Upper lobe of left lung (tissue), 6 donors: Measurements from ENCODE around the gene B3GNT8. TPM values are rescaled to one million over a fixed set of nuclear protein-coding genes. Genes with fewer than 3 reads are reported as not detected.

Experiments used
- ATAC-seq, 2 donors: fragments of 200-7000 bp; cut with Tn5 transposase; one replicate each; pipeline ENCODE4 v1.9.1; 2022; ENCODE audit warnings: mild to moderate bottlenecking in 2 of 2, moderate library complexity in 2 of 2; ENCODE audit not compliant: low FRiP score in 2 of 2
- DNase-seq, 2 donors: peaks; one replicate each; pipeline ENCODE4 v3.0.0-alpha.2; 2019 to 2020
- H3K27ac ChIP-seq, 4 donors: fragments of 200-600 bp; sonication (generic); one replicate each; pipeline ENCODE4 v1.5.1; 2016 to 2019
- H3K27me3 ChIP-seq, 4 donors: fragments of 200-600 bp; sonication (generic); one replicate each; pipeline ENCODE4 v1.5.1; 2017 to 2019
- H3K36me3 ChIP-seq, 4 donors: fragments of 200-600 bp; sonication (generic); one replicate each; pipeline ENCODE4 v1.5.1; 2016 to 2019
- H3K4me1 ChIP-seq, 4 donors: fragments of 200-600 bp; sonication (generic); one replicate each; pipeline ENCODE4 v1.5.1; 2018 to 2019
- H3K4me3 ChIP-seq, 4 donors: fragments of 200-600 bp; sonication (generic); one replicate each; pipeline ENCODE4 v1.5.1; 2017 to 2019; ENCODE audit warnings: mild to moderate bottlenecking in 2 of 4, moderate library complexity in 1 of 4
- H3K9me3 ChIP-seq, 4 donors: fragments of 200-600 bp; sonication (generic); one replicate each; pipeline ENCODE4 v1.5.1; 2018 to 2019
- EP300 ChIP-seq, 4 donors: sonication (generic); formaldehyde crosslinking; IDR thresholded peaks; one replicate each; pipeline ENCODE4 v1.5.1; 2017; ENCODE audit warnings: antibody characterized with exemption in 4 of 4, control low read depth in 2 of 4
- POLR2A ChIP-seq, 4 donors: fragments of 450-650 bp; IDR thresholded peaks; one replicate each; pipeline ENCODE4 v1.5.1; 2016 to 2017; ENCODE audit warnings: antibody characterized with exemption in 4 of 4, mild to moderate bottlenecking in 2 of 4
- POLR2AphosphoS5 ChIP-seq, 2 donors: sonication (generic); formaldehyde crosslinking; IDR thresholded peaks; one replicate each; pipeline ENCODE4 v1.5.1; 2017; ENCODE audit warnings: antibody characterized with exemption in 2 of 2
- WGBS, 2 donors: methylation state at CpG; one replicate each; pipeline ENCODE4 v1.1.5; 2017 to 2018; 5-methylcytosine and 5-hydroxymethylcytosine counted together
- total RNA-seq, 6 donors: library from RNA; depleted of rRNA in 4 of 6; stranded (reverse); fragments of >200 nt in 4 of 6; gene quantifications; one replicate each; pipeline versions ENCODE4 v1.1.0 to v1.2.1, GENCODE V29; 2016 to 2021
- TF ChIP-seq, protein P1 (sequence below), 6 experiments: fragments of 450-650 bp in 4 of 6; fragments of 200-600 bp in 2 of 6; sonication (generic) in 2 of 6; IDR thresholded peaks; one replicate each; pipeline ENCODE4 v1.5.1; 2016 to 2019; ENCODE audit warnings: antibody characterized with exemption in 6 of 6
- donor health status: DM: no; HTN: no; CAD: no; lungs with moderate emphysema.
- donor health status: DM: no; HTN: yes; CAD: no; lungs with severe emphysema.

Gene B3GNT8
- total RNA-seq, 6 donors from 2014 or later = 10.0 to 39.1 (median 23.4) TPM

DNA sequence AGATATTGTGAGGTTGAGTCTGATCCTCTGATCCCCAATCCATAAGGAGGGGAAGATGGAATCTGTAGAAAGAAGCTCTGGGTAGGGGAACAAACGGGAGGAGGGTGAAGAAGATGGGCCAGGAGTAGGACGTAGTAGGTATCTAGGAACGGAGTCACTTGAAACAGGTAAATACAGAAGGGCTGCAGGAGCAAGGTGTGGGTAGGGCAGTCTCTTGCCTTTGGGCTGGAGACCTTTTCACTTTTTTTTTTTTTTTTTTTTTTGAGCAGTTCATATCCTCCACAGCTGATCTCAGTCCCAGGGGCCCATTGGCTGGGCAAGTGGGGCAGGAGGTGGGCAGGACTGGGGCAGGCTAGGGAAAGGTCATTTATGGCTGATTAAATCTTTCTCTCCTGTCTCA, 28.1 kb downstream of the B3GNT8 start:
- Histone ChIP-seq H3K4me1 (peaks cover 27 to 52% (median 32%) of the 10 kb centered on the region in 4 donors), H3K4me3 (peak overlapping the region in 3 of 4 donors; percentile 95 to 100 (median 99)), H3K27me3 (no peaks in the 10 kb centered on the region), H3K36me3 (peaks cover 0 to 14% (median 2%) of the 10 kb centered on the region in 4 donors), H3K27ac (no peak overlapping the region), H3K9me3 (no peaks in the 10 kb centered on the region)
- no peak for ATAC-seq
- no peak for DNase-seq
- TF ChIP-seq EP300 (IDR thresholded peaks at IDR 0.05) (no peak), POLR2A (IDR thresholded peaks at IDR 0.05) (no peak), POLR2AphosphoS5 (IDR thresholded peaks at IDR 0.05) (no peak)
- TF ChIP-seq, protein P1, sequence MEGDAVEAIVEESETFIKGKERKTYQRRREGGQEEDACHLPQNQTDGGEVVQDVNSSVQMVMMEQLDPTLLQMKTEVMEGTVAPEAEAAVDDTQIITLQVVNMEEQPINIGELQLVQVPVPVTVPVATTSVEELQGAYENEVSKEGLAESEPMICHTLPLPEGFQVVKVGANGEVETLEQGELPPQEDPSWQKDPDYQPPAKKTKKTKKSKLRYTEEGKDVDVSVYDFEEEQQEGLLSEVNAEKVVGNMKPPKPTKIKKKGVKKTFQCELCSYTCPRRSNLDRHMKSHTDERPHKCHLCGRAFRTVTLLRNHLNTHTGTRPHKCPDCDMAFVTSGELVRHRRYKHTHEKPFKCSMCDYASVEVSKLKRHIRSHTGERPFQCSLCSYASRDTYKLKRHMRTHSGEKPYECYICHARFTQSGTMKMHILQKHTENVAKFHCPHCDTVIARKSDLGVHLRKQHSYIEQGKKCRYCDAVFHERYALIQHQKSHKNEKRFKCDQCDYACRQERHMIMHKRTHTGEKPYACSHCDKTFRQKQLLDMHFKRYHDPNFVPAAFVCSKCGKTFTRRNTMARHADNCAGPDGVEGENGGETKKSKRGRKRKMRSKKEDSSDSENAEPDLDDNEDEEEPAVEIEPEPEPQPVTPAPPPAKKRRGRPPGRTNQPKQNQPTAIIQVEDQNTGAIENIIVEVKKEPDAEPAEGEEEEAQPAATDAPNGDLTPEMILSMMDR (IDR thresholded peaks at IDR 0.05) = no peak
- WGBS, 2 donors = 73 to 91% methylated on average over 3 of the region's 3 CpGs

DNA sequence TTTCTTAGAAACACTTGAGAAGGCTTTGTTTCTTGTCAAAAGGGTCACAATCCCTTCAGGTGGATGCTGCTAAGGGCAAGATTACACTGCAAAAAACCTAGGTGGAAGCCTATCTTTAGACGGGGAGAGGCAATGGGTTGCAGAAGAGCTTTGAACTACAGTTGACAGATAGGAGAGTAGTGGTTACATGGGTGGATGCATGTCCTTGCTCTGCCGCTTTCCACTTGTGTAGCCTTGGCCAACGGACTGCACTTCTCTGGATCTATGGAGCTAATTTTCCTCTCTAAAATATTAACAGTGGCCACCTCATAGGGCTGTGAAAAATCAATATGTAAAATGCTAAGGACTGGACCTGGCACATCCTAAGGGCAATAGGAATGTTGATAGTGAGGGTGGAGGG, 28.6 kb downstream of the B3GNT8 start:
- Histone ChIP-seq H3K27ac (peak overlapping the region in 1 of 4 donors; percentile 94), H3K4me1 (peaks cover 27 to 52% (median 32%) of the 10 kb centered on the region in 4 donors), H3K4me3 (peak overlapping the region in 3 of 4 donors; percentile 95 to 100 (median 99)), H3K36me3 (peaks cover 0 to 14% (median 2%) of the 10 kb centered on the region in 4 donors), H3K9me3 (no peaks in the 10 kb centered on the region), H3K27me3 (no peaks in the 10 kb centered on the region)
- ATAC-seq (no peak), DNase-seq (no peak)
- TF ChIP-seq, protein P1 (IDR thresholded peaks at IDR 0.05) = no peak
- TF ChIP-seq POLR2AphosphoS5 (IDR thresholded peaks at IDR 0.05) (no peak), EP300 (IDR thresholded peaks at IDR 0.05) (no peak), POLR2A (IDR thresholded peaks at IDR 0.05) (no peak)
- 49 to 62% methylated on average over 3 of the region's 3 CpGs for WGBS, 2 donors

DNA sequence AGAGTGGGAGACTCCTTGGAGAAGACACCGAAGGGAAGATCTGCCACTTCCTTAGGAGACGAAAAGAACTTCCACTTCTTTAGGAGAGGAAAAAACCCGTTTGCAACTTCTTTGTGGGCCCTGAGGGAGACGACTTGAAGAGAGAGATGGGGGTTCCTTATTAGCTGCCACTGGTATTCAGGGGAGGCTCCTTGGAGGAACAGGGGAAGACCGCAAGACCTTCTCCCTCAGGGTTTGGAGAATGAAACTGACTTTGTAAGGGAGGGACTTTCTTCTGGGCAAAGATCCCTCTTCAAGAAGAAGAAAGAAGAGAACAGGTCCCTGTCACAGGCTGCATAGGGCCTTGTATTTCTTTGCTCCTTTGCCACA, 29.1 kb downstream of the B3GNT8 start:
- Histone ChIP-seq H3K27ac (peak overlapping the region; percentile 90 to 94 (median 92)), H3K4me3 (peak overlapping the region; percentile 90 to 100 (median 97)), H3K27me3 (no peaks in the 10 kb centered on the region), H3K4me1 (peaks cover 25 to 52% (median 30%) of the 10 kb centered on the region in 4 donors), H3K9me3 (no peaks in the 10 kb centered on the region), H3K36me3 (peaks cover 0 to 11% (median under 1%) of the 10 kb centered on the region in 4 donors)
- DNase-seq (no peak), ATAC-seq (no peak)
- 0 to 1% methylated on average over 5 of the region's 5 CpGs for WGBS, 2 donors
- no peak for TF ChIP-seq EP300 (IDR thresholded peaks at IDR 0.05)
- TF ChIP-seq POLR2AphosphoS5 (IDR thresholded peaks at IDR 0.05) = no peak
- TF ChIP-seq, protein P1 (IDR thresholded peaks at IDR 0.05) = no peak
- TF ChIP-seq POLR2A (IDR thresholded peaks at IDR 0.05) = no peak

DNA sequence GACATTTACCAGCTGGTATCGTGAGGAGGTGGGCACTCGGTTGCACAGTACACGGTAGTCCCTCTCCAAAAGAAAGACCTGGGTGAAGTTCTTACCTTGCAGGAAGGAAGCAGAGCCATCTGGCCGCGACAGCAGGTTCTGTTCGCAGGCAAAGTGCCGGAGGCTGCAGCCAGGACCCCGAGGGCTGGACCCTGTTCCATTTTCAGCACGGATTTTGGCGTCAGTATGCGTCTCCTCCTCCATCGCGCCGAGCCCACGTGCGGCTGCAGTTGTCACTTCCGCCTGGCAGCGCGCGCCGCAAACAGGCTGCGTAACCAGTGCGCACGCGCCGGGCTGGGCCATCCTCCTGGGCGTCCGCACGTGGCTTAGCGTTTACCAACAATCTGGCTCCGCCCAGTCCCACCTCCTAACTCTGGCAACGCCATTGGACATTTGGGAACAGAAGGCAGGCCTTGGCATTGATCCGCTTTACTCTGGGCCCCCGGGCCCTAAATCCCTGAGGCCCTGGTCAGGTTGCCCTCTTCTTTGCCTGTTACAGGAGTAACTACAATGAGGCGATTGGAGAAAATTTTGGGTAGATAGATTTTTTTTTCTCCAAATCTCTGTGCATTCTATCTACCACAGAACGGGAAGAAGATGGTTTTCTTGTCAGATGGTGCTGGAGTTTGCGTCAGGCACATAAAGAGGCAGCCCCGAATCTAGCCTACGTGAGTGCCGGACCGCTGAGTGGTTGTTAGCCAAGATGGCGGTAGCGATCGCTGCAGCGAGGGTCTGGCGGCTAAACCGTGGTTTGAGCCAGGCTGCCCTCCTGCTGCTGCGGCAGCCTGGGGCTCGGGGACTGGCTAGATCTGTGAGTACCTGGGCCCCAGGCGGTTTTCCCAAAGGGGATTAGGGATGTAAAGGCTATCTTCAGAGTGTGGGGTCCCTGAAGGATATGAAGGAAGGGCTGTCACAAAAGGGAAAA, 29.8 kb downstream of the B3GNT8 start, which contains the start of the genes BCKDHA and EXOSC5:
Gene BCKDHA (plus strand): TSS at position 733 of the 964 bp plus-strand sequence. CDS start 10 bp downstream, at position 743.
Gene EXOSC5 (minus strand): TSS at position 274 of the 964 bp plus-strand sequence. CDS start 31 bp downstream, at position 243.
- H3K36me3 ChIP-seq = peaks cover 0 to 4% (median 0%) of the 10 kb centered on the region in 4 donors
- H3K27me3 ChIP-seq = no peaks in the 10 kb centered on the region
- DNase-seq (peak; percentile 99 to 100), ATAC-seq (peak; percentile 99)
- TF ChIP-seq EP300 (IDR thresholded peaks at IDR 0.05) = peak in 1 of 4 donors; percentile 53
- TF ChIP-seq, protein P1 (IDR thresholded peaks at IDR 0.05) = peak in 3 of 6 experiments; percentile 27 to 49 (median 39)
- peak; percentile 63 to 77 for TF ChIP-seq POLR2AphosphoS5 (IDR thresholded peaks at IDR 0.05)
- TF ChIP-seq POLR2A (IDR thresholded peaks at IDR 0.05) = peak in 3 of 4 donors; percentile 41 to 75 (median 70)
- WGBS, 2 donors = 0% methylated on average over 38 to 44 of the region's 50 CpGs
- H3K4me3 ChIP-seq = peak within 1 kb of the TSS; percentile 90 to 100 (median 97)
- peak within 1 kb of the TSS; percentile 90 to 94 (median 92) for H3K27ac ChIP-seq
- H3K9me3 ChIP-seq = no peaks in the 10 kb centered on the region
- peaks cover 21 to 45% (median 30%) of the 10 kb centered on the region in 4 donors for H3K4me1 ChIP-seq
